T-cell (primary cell): ENCODE measurements around the gene PTGFR. TPM values are rescaled to one million over a fixed set of nuclear protein-coding genes. Genes with fewer than 3 reads are reported as not detected.

Source experiments
- ATAC-seq, 4 experiments: fragments of 200-7000 bp in 3 of 4; fragments of 150-1000 bp in 1 of 4; cut with Tn5 transposase; replicated peaks in 1 of 4; 1 replicate in 3 of 4; 2 replicates in 1 of 4; pipeline ENCODE4 v1.10.0; 2021; ENCODE audit warnings: moderate library complexity in 3 of 4, mild to moderate bottlenecking in 2 of 4, moderate number of reproducible peaks in 1 of 4
- CTCF ChIA-PET, 2 donors: fragments of 300-600 bp; sonication (Branson Sonifier 250); formaldehyde crosslinking; loops; one replicate each; lab custom pipeline; 2022; ENCODE audit warnings: antibody characterized with exemption in 2 of 2; lab: Charles Lee
- POLR2A ChIA-PET, 2 donors: fragments of 300-600 bp; sonication (Branson Sonifier 250); formaldehyde crosslinking; loops; one replicate each; lab custom pipeline; 2022; ENCODE audit warnings: antibody characterized with exemption in 2 of 2; lab: Charles Lee
- DNase-seq, 35 experiments: peaks; one replicate each; pipeline versions ENCODE4 v3.0.0 to v3.0.0-alpha.2; 2013 to 2023
- H3K27ac ChIP-seq: one replicate; pipeline ENCODE4 v1.5.1; 2013; ENCODE audit warnings: low read length
- H3K27me3 ChIP-seq, 2 experiments: replicated peaks in 1 of 2; 1 replicate in 1 of 2; 2 replicates in 1 of 2; pipeline versions ENCODE4 v1.6.1 to v1.7.0; 2013; ENCODE audit warnings: low read length in 1 of 2, mixed read lengths in 1 of 2; ENCODE audit not compliant: control insufficient read depth in 2 of 2, insufficient read depth in 2 of 2; ENCODE audit errors: extremely low read depth in 1 of 2
- H3K36me3 ChIP-seq, 2 donors: 1 replicate in 1 of 2; 2 replicates in 1 of 2; pipeline versions ENCODE4 v1.6.1 to v1.7.0; 2013; ENCODE audit warnings: low read length in 1 of 2; ENCODE audit not compliant: control insufficient read depth in 2 of 2, insufficient read depth in 1 of 2; ENCODE audit errors: extremely low read depth in 1 of 2
- H3K4me1 ChIP-seq, 2 experiments: 1 replicate in 1 of 2; 2 replicates in 1 of 2; pipeline versions ENCODE4 v1.6.1 to v1.7.0; 2013; ENCODE audit warnings: low read length in 2 of 2, mixed read lengths in 1 of 2; ENCODE audit not compliant: insufficient read depth in 2 of 2, control insufficient read depth in 1 of 2; ENCODE audit errors: extremely low read depth in 1 of 2
- H3K4me3 ChIP-seq, 2 donors: 1 replicate in 1 of 2; 2 replicates in 1 of 2; pipeline versions ENCODE4 v1.5.1 to v1.7.0; 2013; ENCODE audit warnings: mild to moderate bottlenecking in 2 of 2, low read length in 1 of 2, moderate library complexity in 1 of 2; ENCODE audit not compliant: control insufficient read depth in 1 of 2; ENCODE audit errors: extremely low read depth in 1 of 2
- H3K9me3 ChIP-seq: 2 replicates; pipeline ENCODE4 v1.7.0; 2013
- H3K27ac Mint-ChIP-seq, 2 donors: one replicate each; pipeline ENCODE4 v1.8.0; 2020 to 2021; ENCODE audit warnings: mild to moderate bottlenecking in 2 of 2, mixed read lengths in 2 of 2
- H3K27me3 Mint-ChIP-seq, 2 donors: one replicate each; pipeline ENCODE4 v1.8.0; 2021 to 2022; ENCODE audit warnings: mixed read lengths in 2 of 2
- H3K36me3 Mint-ChIP-seq: one replicate; pipeline ENCODE4 v1.8.0; 2021; ENCODE audit warnings: mixed read lengths
- H3K4me1 Mint-ChIP-seq, 3 donors: one replicate each; pipeline ENCODE4 v1.8.0; 2020 to 2022; ENCODE audit warnings: mixed read lengths in 3 of 3, mild to moderate bottlenecking in 1 of 3
- H3K4me3 Mint-ChIP-seq, 3 donors: one replicate each; pipeline ENCODE4 v1.8.0; 2020 to 2022; ENCODE audit warnings: mild to moderate bottlenecking in 3 of 3, mixed read lengths in 3 of 3, moderate library complexity in 3 of 3
- H3K9me3 Mint-ChIP-seq, 3 donors: one replicate each; pipeline ENCODE4 v1.8.0; 2020 to 2022; ENCODE audit warnings: mixed read lengths in 3 of 3
- WGBS: methylation state at CpG from one replicate; pipeline ENCODE4 v1.1.5; 2013; ENCODE audit warnings: missing lambda C conversion rate; ENCODE audit not compliant: insufficient coverage; 5-methylcytosine and 5-hydroxymethylcytosine counted together
- total RNA-seq, 35 experiments: library from RNA in 6 of 35; stranded (reverse) in 6 of 35; fragments of 120-200 nt in 1 of 35; gene quantifications; one replicate each; pipeline versions ENCODE4 v1.2.1 to v1.2.4 and lab custom pipeline; 2013 to 2026

Gene PTGFR
- total RNA-seq, 5 donors from 2014 or later (not counting 1 experiment from before 2014, with no cell fraction given) = 0.13 TPM; not detected in 4

DNA sequence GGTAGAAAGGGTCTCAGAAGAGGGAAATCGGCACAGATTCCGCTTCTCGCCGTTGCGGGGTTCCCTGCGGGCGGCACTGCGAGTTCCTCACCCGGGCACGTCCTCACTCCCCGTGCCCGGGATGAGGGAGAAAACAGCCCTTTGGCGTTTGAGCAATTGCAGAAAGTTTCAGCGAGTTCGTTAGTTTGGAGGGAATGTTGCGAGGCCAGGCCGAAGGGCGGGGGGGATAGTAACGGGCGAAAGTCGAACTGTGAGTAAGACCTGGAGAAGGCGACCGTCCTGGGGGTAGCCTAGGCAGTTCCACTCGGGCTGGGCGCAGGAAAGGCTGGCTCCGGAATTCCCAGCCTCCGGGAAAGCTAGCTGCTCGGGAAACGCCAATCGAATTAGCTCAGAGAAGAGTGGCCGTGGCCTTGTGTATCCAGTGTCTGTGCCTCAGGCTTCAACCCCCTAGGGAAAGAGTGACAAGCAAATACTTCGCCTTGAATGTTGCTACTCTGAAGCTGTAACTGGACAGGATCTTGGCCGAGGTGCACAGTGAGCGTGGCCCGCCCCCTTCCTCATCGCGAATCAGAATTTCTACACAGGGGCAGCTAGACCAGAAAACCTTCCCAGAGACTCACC is 787 bp downstream of the PTGFR start:
- H3K27me3 ChIP-seq = peaks cover 6 to 14% of the 10 kb centered on the region in 2 experiments
- H3K27ac ChIP-seq = no peak overlapping the region
- H3K36me3 ChIP-seq = no peaks in the 10 kb centered on the region
- H3K4me3 ChIP-seq = no peak overlapping the region
- ATAC-seq (no peak), DNase-seq (no peak)
- H3K9me3 ChIP-seq = no peaks in the 10 kb centered on the region
- H3K4me1 ChIP-seq = peaks cover 0 to 5% of the 10 kb centered on the region in 2 experiments
- Mint-ChIP-seq H3K4me3 (no peak overlapping the region), H3K9me3 (peaks cover 0 to 8% (median 0%) of the 10 kb centered on the region in 3 donors), H3K36me3 (no peaks in the 10 kb centered on the region), H3K27me3 (peaks cover 32 to 33% of the 10 kb centered on the region in 2 donors), H3K27ac (no peak overlapping the region), H3K4me1 (peaks cover 0 to 6% (median 3%) of the 10 kb centered on the region in 3 donors)
- ChIA-PET CTCF (no interaction called here), POLR2A (no interaction called here)
- 5% methylated on average over 32 of the region's 37 CpGs for WGBS

DNA sequence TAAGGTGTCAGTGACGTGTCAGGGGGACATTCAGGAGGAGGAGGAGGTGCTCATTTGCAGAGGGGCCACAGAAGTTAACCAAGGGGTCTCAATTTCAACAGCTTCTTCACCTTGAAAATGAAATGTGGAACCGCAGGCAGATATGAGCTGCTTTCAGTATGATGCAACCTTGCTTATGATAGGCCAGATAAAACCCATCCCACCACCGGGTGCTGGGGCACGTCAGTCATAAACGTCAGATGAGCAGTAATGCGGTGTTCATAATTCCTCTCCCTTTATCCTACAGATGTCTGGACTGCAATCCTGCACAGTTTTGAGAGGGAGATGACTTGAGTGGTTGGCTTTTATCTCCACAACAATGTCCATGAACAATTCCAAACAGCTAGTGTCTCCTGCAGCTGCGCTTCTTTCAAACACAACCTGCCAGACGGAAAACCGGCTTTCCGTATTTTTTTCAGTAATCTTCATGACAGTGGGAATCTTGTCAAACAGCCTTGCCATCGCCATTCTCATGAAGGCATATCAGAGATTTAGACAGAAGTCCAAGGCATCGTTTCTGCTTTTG is 1.7 kb downstream of the PTGFR start:
- Mint-ChIP-seq H3K27me3 (peaks cover 32 to 33% of the 10 kb centered on the region in 2 donors), H3K36me3 (no peaks in the 10 kb centered on the region), H3K4me3 (no peak overlapping the region), H3K4me1 (peaks cover 0 to 6% (median 3%) of the 10 kb centered on the region in 3 donors), H3K9me3 (peaks cover 0 to 7% (median 0%) of the 10 kb centered on the region in 3 donors), H3K27ac (no peak overlapping the region)
- Histone ChIP-seq H3K9me3 (no peaks in the 10 kb centered on the region), H3K27ac (no peak overlapping the region), H3K36me3 (no peaks in the 10 kb centered on the region), H3K4me3 (no peak overlapping the region), H3K4me1 (peaks cover 0 to 5% of the 10 kb centered on the region in 2 experiments), H3K27me3 (peaks cover 6 to 14% of the 10 kb centered on the region in 2 experiments)
- 85% methylated on average over 6 of the region's 12 CpGs for WGBS
- ChIA-PET CTCF (no interaction called here), POLR2A (no interaction called here)
- DNase-seq (no peak), ATAC-seq (no peak)

DNA sequence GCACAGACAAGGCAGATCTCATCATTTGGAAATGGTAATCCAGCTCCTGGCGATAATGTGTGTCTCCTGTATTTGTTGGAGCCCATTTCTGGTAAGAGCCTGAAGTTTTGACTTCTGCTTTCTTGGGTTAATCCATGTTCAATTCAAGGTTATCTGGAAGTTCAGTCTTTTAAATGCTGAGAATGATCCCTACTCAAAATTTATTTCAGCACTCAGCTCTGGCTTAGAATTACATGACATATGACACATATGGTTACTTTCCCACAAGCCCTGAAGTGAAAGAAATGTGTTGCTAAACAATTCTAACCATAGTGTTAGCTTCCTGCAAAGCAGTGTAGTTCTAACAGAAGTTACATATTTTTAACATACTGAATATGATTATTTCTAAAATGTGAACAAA is 2.7 kb downstream of the PTGFR start:
- Mint-ChIP-seq H3K36me3 (no peaks in the 10 kb centered on the region), H3K27ac (no peak overlapping the region), H3K4me1 (peaks cover 0 to 6% (median 3%) of the 10 kb centered on the region in 3 donors), H3K27me3 (peaks cover 29 to 33% of the 10 kb centered on the region in 2 donors), H3K4me3 (no peak overlapping the region), H3K9me3 (peaks cover 0 to 3% (median 0%) of the 10 kb centered on the region in 3 donors)
- peaks cover 0 to 5% of the 10 kb centered on the region in 2 experiments for H3K4me1 ChIP-seq
- WGBS = 100% methylated on average over 1 of the region's 1 CpG
- H3K27ac ChIP-seq = no peak overlapping the region
- POLR2A ChIA-PET = no interaction called here
- no peak overlapping the region for H3K4me3 ChIP-seq
- no peak for DNase-seq
- H3K9me3 ChIP-seq = no peaks in the 10 kb centered on the region
- H3K36me3 ChIP-seq = no peaks in the 10 kb centered on the region
- H3K27me3 ChIP-seq = peaks cover 6 to 14% of the 10 kb centered on the region in 2 experiments
- ATAC-seq = no peak
- CTCF ChIA-PET = no interaction called here

DNA sequence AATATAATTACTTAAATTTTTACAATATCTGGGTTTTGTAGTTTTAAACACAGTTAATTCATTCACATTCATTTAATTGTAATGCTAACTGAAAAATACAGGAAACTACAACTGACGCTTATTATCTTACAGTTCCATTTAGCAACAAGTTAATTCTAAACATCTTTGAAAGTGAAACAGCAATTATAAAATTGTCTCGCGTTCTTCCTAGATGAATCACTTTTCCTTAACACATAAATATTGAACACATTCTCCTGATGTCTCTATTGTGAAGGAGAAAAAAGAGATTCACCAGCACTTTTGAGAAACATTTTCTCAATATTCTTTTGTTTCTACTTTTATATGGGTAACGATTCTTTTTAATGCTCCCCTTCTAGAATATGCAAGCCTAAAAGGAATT is 6.4 kb downstream of the PTGFR start:
- no peaks in the 10 kb centered on the region for H3K4me1 ChIP-seq
- no peaks in the 10 kb centered on the region for H3K36me3 Mint-ChIP-seq
- no peak overlapping the region for H3K27ac ChIP-seq
- no peak overlapping the region for H3K4me3 Mint-ChIP-seq
- H3K4me1 Mint-ChIP-seq = no peaks in the 10 kb centered on the region
- DNase-seq (no peak), ATAC-seq (no peak)
- POLR2A ChIA-PET = no interaction called here
- H3K9me3 Mint-ChIP-seq = no peaks in the 10 kb centered on the region
- no CpG with 5 or more reads among the region's 4 CpGs for WGBS
- no peaks in the 10 kb centered on the region for H3K9me3 ChIP-seq
- peaks cover 6 to 18% of the 10 kb centered on the region in 2 donors for H3K27me3 Mint-ChIP-seq
- no peak overlapping the region for H3K4me3 ChIP-seq
- H3K36me3 ChIP-seq = no peaks in the 10 kb centered on the region
- no peak overlapping the region for H3K27ac Mint-ChIP-seq
- no peaks in the 10 kb centered on the region for H3K27me3 ChIP-seq
- CTCF ChIA-PET = interaction anchor here in 1 of 2 donors (0.6 kb wide), 1 partner anchor 19 kb away, joined by 5 read pairs; no protein-coding TSS in a partner anchor

DNA sequence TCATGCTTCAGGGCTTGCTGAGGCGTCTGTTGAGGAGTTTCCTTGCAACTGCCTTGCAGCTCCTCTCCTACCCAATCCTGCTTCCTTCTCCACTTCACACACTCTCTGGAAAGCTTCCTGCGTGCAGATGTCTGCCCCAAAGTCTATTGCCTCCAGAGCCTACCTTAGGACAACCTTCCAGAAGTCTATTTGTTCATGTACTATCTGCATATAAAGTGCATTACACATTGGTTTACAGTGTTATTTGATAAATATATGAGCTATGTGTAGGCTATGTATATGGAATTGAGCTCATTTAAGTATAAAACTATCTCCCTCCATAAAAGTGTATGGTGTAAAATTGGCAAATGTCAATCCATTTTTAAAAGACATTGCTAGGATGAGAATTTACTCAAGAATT is 9.8 kb downstream of the PTGFR start:
- H3K27me3 ChIP-seq = no peaks in the 10 kb centered on the region
- CTCF ChIA-PET = interaction anchor here in 1 of 2 donors (0.7 kb wide), 1 partner anchor 1936 kb away, joined by 3 read pairs; no protein-coding TSS in a partner anchor
- H3K4me1 Mint-ChIP-seq = no peaks in the 10 kb centered on the region
- H3K27me3 Mint-ChIP-seq = peaks cover 0 to 8% of the 10 kb centered on the region in 2 donors
- DNase-seq (no peak), ATAC-seq (no peak)
- H3K9me3 Mint-ChIP-seq = no peaks in the 10 kb centered on the region
- H3K4me3 Mint-ChIP-seq = no peak overlapping the region
- H3K4me1 ChIP-seq = no peaks in the 10 kb centered on the region
- 10% methylated on average over 2 of the region's 2 CpGs for WGBS
- no peak overlapping the region for H3K4me3 ChIP-seq
- POLR2A ChIA-PET = no interaction called here
- no peak overlapping the region for H3K27ac Mint-ChIP-seq
- H3K36me3 Mint-ChIP-seq = no peaks in the 10 kb centered on the region
- no peak overlapping the region for H3K27ac ChIP-seq
- H3K36me3 ChIP-seq = no peaks in the 10 kb centered on the region
- no peaks in the 10 kb centered on the region for H3K9me3 ChIP-seq

DNA sequence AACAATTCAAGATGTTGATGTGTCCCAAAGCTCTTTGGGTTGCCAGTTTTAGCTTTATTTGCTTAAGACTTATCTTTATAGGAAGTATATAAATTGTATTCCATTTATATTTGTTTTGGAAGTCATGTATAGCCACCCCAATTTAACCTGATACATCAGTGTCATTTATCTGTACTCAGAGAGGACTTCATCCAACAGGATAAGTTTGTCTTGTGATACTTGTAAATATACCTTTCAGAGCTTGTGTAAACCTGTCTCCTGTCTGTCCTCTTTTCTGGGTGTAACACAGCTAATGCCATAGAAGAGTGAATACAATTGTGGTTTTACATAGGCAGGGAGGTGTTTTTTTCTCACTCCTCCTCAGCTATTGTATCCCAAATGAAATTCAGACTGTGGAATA is 10.4 kb downstream of the PTGFR start:
- Histone ChIP-seq H3K27me3 (no peaks in the 10 kb centered on the region), H3K9me3 (no peaks in the 10 kb centered on the region), H3K36me3 (no peaks in the 10 kb centered on the region), H3K4me1 (no peaks in the 10 kb centered on the region), H3K4me3 (no peak overlapping the region), H3K27ac (no peak overlapping the region)
- Mint-ChIP-seq H3K27ac (no peak overlapping the region), H3K4me3 (no peak overlapping the region), H3K4me1 (no peaks in the 10 kb centered on the region), H3K27me3 (peaks cover 0 to 8% of the 10 kb centered on the region in 2 donors), H3K36me3 (no peaks in the 10 kb centered on the region), H3K9me3 (no peaks in the 10 kb centered on the region)
- ATAC-seq (no peak), DNase-seq (no peak)
- ChIA-PET POLR2A (interaction anchor here in 1 of 2 donors (0.5 kb wide), 1 partner anchor 38 kb away, joined by 4 read pairs; no protein-coding TSS in a partner anchor), CTCF (interaction anchor here in 1 of 2 donors (0.7 kb wide), 1 partner anchor 1937 kb away, joined by 3 read pairs; no protein-coding TSS in a partner anchor)
